Measurements from ENCODE around the gene PBX2.
A peak's percentile ranks its signal among the peaks of the same experiment; 100 is the strongest.
"Not testable (repeated sequence)": the region's sequence is repeated elsewhere in the genome, so short reads cannot be mapped to it uniquely, and the experiment has no call there.

PBX2 gene, protein sequence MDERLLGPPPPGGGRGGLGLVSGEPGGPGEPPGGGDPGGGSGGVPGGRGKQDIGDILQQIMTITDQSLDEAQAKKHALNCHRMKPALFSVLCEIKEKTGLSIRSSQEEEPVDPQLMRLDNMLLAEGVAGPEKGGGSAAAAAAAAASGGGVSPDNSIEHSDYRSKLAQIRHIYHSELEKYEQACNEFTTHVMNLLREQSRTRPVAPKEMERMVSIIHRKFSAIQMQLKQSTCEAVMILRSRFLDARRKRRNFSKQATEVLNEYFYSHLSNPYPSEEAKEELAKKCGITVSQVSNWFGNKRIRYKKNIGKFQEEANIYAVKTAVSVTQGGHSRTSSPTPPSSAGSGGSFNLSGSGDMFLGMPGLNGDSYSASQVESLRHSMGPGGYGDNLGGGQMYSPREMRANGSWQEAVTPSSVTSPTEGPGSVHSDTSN

DNA sequence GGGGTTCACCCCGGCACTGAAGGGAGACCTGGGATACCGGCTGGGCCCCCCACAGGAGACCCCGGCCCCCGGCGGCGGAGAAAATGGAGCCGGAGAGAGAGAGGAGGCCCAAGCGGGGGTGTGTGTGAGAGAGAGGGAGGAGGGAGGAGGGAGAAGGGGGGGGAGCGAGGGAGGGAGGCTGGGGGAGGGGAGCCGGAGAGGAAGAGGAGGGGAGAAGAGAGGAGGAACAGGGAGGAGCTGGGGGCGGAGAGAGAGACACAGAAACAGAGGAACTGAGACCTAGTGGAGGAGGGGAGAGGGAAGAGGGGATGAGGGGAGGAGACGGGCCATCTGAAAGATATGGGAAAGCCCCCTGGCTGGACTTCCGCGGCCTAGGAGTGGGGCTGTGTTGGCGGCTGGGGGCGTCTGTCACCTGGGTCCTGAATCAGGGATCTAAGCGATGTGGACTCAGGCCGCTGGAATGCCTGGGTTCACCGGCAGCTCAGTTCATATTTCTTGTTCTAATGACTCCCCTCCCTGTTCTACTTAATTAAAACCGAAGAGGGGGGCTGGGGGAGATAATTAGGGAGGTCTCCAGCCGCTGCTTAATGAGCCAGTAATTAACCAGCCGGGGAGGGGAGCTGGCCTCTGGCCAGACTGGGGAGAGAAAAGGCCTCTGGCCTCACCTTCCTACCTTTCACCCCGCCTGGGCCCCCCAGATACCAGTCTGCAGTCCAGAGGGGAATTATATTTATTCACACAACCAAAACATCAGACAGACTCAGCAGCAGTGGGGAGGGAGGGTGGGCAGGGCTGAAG is at the start of gene PBX2:
Gene PBX2, minus strand, starts transcription at position 149 of the 798 bp plus-strand sequence. CDS start 287 bp downstream, outside the sequence.
- DNase-seq = peak; percentile 59

GRCh38 chr6:32239462-32239861 is 49.5 kb upstream of the PBX2 start:
- DNase-seq = no peak

- DNase-seq = no peak
These were observed 44.9 kb upstream of the PBX2 start for GRCh38 chr6:32234934-32235333.

DNA sequence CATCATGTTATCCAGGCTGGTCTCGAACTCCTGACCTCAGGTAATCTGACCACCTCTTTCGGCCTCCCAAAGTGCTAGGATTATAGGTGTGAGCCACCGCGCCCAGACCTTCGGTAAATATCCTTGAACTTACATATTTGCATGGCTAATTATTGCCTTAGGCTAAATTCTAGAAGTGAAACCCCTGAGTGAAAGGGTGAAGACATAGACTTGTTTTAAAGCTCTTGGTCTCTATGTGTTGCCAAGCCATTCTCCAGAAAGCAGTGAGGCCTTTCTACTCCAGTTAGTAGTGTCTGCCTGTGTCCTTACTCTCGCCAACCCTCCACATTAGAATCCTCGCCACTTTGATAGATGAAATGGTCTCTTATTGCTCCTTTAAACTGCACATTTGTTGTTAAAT is 36.4 kb upstream of the PBX2 start:
- no peak for DNase-seq

DNA sequence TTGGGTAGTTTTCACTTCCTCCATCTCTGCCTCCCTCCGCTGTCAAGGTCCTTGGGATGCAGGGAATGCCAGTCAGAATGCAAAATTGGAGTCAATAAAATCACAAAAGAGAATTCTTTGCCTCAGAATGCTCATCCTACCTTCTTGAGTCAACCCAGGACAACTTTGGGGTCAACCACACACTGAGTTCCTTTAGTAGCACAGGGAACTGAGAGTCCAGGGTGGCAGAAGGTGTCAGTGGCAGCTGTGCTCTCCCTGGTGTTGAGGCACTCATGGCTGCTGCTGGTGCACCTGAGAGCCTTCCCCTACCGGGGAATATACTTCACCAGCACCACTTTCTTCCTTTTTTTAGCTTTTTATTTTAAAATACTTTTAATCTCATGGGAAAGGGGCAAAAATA is 34.7 kb upstream of the PBX2 start:
- DNase-seq = no peak

GRCh38 chr6:32223258-32224235 is 33.5 kb upstream of the PBX2 start, which contains the start of gene NOTCH4:
NOTCH4 (minus strand) TSS chr6:32224067; CDS start chr6:32223928, 139 bp downstream.
- DNase-seq = no peak

DNA sequence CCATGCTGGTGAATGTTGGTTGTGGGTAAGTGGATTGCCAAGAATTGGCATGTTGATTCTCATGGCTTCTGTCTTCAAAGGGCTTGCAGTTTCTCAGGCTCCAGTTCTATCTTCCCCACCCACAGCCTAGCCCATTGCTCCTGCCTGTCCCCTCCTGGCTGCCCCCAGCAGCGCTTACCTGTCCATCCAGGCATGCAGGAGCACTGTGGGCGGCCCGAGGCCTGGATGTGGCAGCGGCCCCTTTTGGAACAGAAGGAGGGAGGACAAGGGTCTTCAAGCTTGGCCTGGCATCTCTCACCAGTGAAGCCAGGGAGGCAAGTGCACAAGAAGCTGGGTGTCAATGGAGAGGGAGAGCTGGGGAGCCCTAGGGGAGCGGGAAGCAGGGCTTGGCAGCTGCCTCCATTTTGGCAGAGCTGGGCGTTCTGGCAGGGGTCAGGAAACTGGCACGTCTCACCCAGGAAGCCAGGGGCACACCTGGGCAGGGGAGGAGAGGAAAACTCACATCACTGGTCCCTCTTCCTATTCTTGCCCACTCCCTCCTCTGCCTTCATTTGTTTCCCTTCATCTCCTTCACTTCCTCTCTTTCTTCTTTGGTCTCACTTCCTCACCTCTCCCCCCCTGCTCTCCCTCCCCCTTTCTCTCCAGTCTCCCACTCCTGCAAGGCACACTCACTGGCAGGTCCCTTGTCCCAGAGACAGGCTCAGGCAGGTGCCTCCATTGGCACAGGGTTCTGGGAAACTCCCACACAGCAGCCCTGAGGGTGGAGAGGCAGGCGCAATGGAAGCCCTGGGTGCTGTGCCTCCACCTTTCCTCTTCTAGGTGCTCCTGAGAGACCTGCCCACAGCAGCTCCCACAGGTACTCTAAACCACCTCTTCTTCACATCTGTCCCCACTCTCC is 32.6 kb upstream of the PBX2 start:
- no peak for DNase-seq

- no peak for DNase-seq
These were observed 30.0 kb upstream of the PBX2 start for GRCh38 chr6:32220021-32220420.

DNA sequence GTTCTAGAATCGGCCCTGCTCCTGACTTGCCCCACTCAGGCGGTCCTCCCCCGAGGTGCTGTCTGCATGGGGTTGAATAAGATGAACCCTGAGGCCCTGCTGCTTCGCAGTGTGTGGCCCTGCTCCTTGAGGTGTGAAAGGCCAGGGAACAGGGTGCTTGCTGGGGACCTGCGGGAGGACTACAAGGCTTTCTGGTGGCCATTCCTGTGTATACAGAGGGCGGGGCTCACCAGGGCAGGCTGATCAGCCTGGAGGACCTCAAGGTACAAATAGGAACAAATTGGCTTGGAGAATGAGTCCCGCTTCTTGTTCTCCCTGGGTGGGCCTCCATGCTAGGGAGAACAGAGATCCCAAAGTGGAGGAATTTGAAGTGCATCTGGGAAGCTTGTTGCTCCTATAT is 28.2 kb upstream of the PBX2 start:
- DNase-seq = no peak

DNA sequence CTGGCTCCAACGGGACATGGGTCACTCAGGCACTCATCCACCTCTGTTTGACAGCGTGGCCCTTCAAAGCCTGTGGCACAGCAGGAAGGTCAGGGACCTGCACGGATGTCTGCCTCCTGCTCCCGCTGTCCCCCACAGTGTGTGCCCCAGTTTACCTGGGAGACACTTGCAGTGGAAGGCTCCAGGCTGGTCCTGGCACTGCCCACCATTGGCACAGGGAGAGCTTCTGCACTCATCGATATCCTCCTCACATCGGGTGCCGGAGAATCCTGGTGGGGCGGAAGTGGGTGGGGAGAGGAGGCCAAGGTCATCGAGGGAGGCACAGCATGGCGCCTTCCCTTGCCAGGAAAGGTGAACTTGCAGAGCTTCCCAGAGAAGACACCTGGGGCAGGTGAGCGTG is 27.0 kb upstream of the PBX2 start:
- DNase-seq = no peak

DNA sequence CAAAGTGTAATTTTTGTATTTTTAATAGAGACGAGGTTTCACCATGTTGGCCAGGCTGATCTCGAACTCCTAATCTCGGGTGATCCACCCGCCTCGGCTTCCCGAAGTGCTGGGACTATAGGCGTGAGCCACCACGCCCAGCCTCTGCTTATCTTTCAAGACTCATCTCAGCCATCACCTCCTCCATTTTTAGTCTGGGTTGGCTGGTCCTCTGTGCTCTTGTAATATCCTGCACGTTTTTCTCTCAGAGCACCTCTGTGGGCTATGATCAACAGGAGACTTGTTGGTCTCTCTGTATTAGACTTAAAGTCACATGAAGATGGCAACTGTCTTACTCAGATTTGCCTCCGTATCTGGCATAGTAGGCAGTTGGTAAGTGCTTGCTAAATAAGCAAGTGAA is 26.3 kb upstream of the PBX2 start:
- no peak for DNase-seq

- DNase-seq = no peak
These were observed 25.6 kb upstream of the PBX2 start for GRCh38 chr6:32215617-32216016.

DNA sequence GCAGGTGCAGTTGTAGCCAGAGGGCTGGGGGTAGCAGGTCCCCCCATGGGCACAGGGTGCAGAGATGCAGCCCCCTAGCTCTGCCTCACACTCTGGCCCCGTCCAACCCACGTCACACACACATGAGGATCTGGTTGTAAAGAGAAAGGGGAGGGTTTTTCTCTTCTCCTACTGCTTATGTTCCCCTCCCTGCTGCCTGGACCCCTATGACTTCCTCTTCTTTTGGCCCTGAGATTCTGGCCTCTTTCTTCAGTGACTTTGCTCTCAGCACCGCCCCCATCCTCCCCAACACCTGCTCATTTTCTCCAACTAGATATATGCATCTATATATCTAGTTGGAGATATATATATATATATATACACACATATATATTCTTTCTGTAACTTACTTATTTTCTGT is 24.1 kb upstream of the PBX2 start:
- no peak for DNase-seq

- DNase-seq = no peak
These were observed 23.6 kb upstream of the PBX2 start for GRCh38 chr6:32213649-32214048.

- DNase-seq = no peak
These were observed 22.2 kb upstream of the PBX2 start for GRCh38 chr6:32212076-32212760.

DNA sequence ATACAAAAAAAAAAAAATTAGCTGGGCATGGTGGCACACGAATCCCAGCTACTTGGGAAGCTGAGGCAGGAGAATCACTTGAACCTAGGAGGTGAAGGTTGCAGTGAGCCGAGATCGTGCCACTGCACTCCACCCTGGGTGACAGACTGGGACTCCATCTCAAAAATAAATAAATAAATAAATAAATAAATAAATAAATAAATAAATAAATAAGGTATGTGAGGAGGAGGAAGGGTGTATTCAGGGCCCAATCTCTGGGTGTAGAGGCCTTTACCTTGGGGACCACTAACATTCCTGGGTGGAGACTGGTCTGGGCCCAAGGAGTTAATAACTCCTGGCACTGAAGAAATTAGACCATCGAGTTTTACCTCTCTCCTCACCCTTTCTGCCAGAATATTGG is 21.4 kb upstream of the PBX2 start:
- DNase-seq = not testable (repeated sequence)

DNA sequence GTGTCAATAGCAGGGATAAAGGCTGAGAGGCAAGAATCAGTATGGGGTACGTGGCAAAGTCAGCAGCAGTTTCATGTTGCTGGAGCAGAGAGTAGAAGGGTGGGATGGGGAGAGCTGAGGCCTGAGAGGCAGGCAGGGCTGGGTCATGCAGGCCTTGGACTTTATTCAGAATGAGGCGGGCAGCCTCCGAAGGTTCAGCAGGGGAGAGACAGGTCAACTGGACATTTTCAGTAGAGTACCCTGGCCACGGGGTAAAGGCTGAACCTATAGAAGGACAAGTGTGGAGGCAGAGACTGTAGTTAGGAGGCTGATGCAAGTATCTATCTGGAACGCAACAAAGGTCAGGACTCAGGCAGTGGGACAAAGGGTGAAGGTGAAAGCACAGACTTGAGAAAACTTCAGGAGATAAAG is 20.2 kb upstream of the PBX2 start:
- no peak for DNase-seq

- DNase-seq = no peak
These were observed 19.0 kb upstream of the PBX2 start for GRCh38 chr6:32208996-32209395.

DNA sequence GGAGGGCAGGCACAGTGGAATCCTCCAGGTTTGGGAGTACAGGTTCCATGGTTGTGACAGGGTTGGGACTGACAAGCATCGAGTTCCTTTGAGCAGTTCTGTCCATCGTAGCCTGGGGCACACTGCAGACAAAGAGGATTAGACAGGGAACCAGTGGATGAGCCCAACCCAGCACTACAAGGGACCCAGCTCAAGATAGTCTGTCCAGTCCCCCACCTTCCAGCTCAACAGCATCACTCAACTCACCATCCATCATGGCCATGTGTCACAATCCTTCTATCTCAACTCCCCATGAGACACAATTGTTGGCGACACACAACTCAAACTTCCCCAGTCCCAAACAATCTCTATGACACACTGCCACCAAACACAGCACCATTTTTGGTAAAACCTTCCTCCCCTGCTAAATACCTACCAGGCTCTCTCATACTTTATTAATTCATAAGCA is 14.3 kb upstream of the PBX2 start:
- no peak for DNase-seq

GRCh38 chr6:32203426-32204267 is 13.6 kb upstream of the PBX2 start:
- DNase-seq = peak; percentile 8

Data from NCI-H2227 treated with DMSO at 0.1 percent for 48 hours (cell line).